ENCODE data around the gene TOP1.
"Not testable (repeated sequence)": the region's sequence is repeated elsewhere in the genome, so short reads cannot be mapped to it uniquely, and the experiment has no call there.

The TOP1 gene

DNA sequence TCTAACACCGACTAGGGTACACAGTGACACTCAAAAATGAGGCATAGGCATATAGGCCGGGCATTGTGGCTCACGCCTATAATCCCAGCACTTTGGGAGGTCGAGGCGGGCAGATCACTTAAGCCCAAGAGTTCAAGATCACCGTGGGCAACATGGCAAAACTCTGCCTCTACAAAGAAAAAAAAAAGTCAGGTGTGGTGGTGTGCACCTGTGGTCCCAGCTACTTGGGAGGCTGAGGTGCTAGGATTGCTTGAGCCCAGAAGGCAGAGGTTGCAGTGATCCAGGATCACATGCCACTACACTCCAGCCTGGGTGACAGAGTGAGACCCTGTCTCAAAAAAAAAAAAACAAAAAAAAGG lies 24.7 kb upstream of the TOP1 start:
- not testable (repeated sequence) for DNase-seq (ENCODE audit: low read depth in 2 of 2)

DNA sequence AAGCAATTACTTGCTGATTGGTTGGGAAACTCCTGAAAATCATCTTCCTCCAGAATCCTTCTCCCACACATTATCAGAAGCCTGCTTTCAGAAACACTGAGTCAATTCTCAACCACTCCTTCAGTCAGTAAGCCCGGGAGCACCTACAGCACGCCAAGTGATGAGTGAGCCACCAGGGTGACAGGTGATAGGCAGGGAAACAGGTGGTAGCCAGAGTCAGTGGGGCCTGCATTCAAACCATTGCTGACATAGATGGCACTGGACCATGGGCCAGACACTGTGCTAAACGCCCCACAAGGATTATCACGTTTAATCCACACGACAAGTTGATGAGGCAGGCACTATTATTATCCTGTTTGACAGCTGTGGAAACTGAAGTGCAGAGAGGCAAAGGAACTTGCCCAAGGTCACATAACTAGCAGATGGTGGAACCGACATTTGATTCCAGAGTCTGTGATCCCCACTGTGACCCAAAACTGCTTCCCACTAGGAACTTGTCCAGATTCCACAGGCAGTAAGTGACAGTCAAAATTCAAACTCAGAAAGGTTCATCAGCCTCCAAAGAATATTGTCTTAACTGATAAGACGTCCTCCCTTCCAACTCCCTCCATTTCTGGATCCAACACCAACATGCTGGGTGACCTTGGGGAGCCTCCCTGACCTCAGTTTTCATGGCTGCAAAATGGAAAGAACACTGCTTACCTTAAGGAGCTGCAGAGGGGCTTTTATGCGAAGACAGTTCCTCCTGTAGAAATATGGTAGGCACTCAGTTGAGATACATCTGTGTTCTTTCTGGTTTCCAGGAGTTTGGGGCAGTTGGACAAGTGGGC lies 23.9 kb upstream of the TOP1 start:
- no peak for DNase-seq (ENCODE audit: low read depth in 2 of 2)

DNA sequence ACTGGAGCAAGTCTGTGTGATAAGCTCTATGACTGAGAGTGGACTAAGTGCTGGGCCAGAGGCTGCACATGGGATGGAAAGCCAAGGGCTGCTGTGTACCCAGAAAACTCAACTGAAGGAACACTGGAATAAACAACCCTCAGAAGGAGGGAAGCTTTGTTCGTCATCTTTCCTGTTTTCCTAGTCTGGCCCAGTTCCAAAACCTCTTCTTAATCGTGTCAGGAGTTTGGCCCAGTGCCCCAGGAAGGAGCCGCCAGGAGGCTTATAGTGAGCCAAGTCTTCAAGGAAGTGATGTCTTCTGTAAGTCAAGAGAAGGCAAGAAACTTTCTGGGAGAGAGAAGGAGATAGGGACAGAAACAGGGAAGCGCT lies 23.3 kb upstream of the TOP1 start:
- DNase-seq (ENCODE audit: low read depth in 2 of 2) = no peak

DNA sequence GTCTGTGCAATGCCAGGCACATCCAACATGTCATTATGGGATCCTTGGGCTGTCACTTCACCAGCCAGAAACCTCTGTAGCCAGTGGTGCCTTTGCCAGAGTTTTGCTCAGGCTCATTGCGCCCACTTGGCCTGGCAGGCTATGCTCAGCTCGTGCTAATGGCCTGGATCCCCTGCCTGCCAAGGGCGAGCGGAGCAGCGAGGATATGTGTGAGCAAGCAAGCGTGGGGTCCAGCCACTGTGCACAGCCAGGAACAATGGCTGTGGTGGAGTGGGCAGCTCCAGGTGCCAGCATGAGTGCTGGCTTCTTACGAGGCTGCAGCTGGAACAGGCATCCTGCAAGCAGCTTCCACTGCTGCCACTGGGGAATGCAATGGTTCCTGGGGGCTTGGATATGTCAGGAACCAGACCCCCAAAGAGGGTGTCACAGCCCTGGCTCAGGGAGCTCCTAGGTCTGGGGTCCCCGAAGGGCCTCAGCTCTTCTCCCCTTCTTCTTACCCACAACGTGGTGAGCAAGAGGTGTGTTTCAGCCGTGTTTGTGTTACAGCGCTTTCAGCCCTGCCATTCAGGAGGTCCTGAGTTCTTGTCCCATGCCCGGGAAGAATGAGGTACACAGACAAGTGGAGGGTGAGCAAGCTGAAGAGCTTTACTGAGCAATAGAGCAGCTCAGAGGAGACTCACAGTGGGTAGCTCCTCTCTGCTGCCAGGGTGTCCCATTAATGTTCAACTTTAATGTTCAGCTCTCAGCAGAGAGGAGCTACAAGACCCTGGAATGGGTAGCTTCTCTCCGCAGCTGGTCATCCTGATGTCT lies 22.3 kb upstream of the TOP1 start:
- no peak for DNase-seq (ENCODE audit: low read depth in 2 of 2)

DNA sequence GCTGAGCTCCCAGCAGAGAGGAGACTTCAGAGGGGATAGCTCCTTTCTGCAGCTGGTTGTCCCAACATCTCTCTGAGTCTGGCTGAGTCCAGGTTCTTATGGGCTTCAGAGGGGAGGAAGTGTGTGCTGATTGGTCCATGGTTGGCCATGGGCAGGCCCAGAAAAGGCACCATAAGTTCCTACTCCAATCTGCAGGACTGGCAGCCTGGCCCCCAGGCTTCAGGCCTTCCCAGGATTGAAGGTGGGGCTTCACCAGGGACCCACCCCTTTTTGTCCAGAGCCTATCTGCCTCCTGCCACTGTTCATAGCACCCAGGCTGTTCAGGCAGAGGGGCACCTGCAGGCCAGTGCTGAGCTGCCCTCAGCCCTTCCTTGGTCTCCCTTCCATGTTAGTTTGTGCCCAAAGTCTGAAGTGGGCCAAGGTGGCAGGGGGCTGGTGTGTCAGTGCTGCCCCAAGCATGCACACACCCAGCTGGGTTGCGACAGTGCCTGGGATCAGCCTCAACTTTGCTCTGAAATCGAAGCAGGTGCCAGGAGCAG lies 21.6 kb upstream of the TOP1 start:
- DNase-seq (ENCODE audit: low read depth in 2 of 2) = no peak

DNA sequence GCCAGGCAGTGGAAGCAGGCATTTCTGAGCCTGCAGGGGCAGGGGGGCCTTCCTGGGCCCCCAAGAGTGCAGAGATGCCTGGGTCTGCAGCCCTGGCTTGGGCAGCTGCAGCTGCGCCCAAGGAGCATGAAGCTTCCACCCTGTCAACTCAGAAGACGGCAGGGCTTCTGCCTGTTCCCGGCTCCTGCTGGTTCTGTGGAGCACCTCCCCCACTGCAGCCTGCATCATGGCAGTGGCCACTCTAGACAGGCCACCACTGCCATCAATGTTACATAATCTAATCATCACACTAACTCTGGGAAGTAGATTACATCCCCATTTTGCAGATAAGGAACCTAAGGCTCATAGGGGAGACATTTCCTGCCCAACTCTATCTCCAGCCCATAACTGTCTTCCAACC lies 21.1 kb upstream of the TOP1 start:
- DNase-seq (ENCODE audit: low read depth in 2 of 2) = no peak

DNA sequence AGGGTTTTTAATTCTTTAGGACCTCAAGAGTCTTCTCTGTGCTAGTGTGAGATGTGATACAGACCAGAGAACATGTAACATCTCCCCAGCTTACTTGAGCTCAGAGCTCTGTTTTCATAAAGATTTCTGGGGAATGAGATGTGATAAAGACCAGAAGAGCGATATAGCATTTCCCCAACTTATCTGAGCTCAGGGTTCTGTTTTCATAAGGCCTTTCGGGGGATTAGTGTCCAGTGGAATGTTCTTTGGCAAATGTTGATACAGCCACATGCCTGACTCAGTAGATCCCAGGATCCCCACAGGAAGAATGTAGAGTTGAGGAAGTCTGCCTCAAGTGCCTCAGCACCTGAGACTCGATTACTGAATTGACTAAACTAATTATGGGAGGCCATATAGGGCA lies 18.7 kb upstream of the TOP1 start:
- DNase-seq (ENCODE audit: low read depth in 2 of 2) = no peak

DNA sequence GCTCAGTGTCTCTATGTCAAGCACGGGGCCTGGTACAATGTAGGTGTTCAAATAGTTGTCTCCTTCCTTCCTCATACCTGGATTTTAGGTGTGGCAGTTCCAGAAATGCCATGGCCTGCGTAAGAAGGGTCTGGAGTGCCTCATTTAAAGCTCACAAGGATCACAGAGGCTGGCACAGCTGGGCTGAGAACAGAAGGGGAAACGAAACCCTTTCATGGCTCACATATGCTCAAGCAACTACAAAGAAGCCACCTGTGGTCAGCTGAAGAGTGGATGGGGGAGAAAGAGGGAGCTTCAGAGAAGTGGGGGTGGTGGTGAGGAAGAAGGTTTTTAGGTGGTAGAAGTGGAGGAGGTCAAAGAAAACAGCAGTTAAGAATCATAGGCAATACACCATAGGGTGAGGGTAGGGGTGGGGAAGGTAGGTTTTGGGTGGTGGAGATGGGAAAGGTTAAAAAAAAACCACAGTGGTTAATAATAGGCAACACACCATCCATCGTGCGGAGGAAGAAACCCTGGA lies 17.0 kb upstream of the TOP1 start:
- no peak for DNase-seq (ENCODE audit: low read depth in 2 of 2)

DNA sequence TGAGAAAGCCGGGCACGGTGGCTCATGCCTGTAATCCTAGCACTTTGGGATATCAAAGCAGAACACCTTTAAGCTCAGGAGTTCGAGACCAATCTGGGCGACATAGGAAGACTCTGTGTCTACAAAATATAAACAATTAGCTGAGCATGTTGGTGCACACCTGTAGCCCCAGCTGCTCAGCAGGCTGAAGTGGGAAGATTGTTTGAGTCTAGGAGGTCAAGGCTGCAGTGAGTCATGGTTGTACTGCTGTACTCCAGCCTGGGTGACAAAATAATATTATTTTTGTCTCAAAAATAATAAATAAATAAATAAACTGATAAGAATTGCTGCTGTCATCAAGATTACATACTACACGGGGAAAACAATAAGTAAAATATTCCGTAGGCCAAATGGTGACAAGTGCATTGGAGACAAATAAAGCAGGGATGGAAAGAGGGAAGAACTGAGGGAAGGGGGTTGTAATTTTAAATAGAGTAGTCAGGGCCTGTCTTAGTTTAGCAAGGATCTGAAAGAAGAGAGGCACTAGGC lies 14.0 kb upstream of the TOP1 start:
- DNase-seq (ENCODE audit: low read depth in 2 of 2) = no peak

DNA sequence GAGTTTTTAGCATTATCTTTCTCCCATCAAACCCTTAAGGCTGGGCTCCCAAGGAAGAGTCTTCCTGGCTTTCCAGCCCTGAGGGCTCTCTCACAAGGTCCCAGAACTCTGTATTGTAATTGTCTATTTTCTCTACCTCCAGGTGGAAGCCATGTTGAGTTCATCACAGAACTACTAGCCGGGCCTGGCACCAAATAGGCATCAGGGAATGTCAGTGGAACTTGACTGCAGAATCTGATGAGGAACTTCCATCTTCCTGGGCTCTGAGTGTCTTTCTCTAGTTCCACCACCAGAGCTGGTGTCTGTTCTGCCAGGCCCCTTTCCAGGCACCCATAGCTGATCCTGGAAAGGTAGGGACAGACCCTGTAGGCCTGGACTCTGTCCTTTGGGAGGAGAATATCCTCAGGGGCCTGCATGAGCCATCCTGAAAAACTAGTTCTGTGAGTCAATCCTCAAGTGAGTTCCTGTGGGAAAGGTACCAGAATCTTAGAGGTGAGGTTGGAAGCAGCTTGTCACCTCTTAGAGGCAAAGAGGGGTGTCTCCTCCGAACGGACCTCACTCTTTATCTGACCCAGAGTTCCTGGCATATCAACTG lies 11.1 kb upstream of the TOP1 start:
- no peak for DNase-seq (ENCODE audit: low read depth in 2 of 2)

DNA sequence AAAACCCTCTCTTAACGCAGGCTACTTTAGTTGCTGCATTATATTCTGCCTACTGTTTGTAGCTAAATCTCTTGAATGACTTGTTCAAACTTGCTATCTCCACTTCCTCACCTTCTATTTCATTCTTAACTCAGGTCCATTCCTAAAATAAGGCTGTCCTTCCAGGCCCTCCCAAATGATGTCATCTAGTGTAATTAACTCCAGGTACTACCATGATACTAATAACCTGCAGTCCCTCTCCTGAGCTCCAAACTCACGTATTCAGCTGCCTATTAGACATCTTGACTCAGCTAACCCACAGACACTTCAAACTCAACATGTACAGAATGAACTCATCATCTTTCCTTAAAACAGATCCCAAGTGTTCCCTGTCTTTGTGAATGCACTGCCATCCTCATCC lies 10.5 kb upstream of the TOP1 start:
- no peak for DNase-seq (ENCODE audit: low read depth in 2 of 2)

DNA sequence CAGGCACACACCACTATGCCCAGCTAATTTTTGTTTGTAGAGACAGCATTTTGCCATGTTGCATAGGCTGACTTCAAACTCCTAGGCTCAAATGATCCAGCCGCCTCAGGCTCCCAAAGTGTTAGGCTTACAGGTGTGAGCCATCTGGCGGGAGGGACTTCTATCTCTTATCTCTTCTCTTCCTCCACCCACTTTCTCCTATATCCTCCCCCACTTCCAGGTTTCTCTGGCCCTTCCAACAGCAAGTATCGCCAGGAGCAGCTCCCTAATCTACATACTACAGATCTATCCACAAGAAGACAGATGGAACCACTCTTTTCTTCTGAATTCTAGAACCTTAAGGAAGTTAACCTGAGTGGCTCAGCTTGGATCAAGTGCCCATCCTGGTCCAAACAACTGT lies 5.1 kb upstream of the TOP1 start:
- DNase-seq (ENCODE audit: low read depth in 2 of 2) = no peak

DNA sequence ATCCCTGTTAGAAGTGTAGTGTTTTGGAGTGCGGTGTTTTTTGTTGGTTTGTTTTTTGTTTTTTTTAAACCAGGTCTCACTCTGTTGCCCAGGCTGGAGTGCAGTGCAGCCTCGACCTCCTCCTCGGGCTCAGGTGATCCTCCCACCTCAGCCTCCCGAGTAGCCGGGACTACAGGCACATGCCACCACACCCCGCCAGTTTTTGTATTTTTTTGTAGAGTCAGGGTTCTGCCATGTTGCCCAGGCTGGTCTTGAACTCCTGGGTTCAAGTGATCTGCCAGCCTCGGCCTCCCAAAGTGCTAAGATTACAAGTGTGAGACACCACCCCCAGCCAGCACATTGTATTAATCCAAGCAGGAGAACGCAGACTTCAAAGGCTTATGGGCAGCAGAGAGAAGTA lies 1.3 kb upstream of the TOP1 start:
- DNase-seq (ENCODE audit: low read depth in 2 of 2) = no peak

DNA sequence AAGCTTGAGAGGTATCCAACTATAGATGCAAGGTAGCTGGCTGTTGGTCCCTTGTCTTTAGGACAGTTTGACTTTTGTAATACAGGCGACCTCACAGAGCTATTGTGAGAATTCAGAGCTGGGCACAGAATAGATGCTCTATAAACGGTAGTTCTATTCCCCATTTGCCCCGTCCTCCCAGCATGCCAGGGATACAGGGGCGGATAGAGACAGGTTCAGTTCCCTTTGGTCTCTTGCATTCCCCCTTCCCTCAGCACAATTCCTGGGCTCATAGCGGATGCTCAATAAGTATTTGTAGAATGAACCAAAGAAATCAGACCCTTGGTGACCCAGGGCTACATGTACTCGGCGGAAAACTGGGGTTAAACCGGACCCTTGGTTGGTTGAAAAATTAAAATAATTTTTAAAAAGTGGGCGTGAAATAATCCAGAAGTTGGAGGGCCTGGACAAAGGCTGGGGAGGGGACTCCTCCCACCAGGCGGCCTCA lies 707 bp upstream of the TOP1 start:
- DNase-seq (ENCODE audit: low read depth in 2 of 2) = no peak

DNA sequence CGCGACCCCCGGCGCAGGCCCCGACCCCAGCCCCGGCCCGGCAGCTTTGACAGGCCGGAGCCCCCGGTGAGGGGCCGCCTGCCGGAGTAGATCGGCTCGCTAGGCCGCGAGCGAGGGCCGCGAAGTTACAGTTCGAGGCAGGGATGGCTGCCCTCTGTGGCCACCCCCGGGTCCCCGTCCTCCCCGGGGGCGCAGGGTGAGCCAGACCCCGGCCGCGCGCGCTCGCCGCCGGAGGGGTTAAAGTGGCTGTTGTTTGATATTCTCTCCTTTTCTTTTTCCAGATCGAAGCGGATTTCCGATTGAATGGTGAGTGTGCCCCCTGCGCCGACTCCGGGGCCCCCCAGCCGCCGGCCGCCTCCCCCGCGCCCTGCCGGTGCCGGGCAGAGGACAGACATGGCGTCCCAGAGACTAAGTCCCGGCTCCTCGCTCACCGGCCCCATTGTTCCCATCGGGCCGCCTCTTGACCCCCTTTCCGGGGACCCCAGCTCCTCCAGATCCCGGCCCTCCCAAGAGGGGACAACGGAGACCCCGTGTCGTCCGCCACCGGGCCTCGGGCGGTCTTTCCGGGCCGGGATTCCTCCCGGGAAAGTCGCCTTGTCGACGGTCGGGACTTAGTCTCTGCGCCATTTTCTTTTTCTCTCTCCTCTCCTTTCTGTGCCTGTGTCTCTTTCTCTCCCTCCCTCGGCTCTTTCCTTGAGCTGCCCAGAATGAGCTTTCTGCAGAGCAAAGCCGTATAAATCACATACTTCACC lies 704 bp downstream of the TOP1 start:
- peak in 1 of 2 donors; percentile 20 for DNase-seq (ENCODE audit: low read depth in 2 of 2)

DNA sequence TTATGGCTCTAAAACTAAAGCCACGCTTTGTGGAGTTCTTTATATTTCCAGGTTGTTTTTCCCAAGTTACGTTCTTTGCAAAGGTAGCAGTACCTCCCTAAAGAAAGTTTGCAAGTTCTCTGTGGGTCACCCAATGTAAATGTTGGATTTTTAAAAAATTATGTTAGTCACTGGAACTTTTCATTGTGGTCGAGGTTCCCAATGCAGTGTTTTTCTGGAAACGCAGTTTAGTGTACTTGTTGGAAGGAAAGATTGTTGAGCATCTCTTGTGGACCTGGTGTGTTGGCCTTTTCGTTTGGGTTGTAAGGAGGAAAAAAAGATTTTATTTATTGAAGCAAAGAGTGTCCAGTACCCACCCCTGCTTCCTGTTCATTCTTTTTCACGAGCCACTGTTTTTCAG lies 1.4 kb downstream of the TOP1 start:
- no peak for DNase-seq (ENCODE audit: low read depth in 2 of 2)

DNA sequence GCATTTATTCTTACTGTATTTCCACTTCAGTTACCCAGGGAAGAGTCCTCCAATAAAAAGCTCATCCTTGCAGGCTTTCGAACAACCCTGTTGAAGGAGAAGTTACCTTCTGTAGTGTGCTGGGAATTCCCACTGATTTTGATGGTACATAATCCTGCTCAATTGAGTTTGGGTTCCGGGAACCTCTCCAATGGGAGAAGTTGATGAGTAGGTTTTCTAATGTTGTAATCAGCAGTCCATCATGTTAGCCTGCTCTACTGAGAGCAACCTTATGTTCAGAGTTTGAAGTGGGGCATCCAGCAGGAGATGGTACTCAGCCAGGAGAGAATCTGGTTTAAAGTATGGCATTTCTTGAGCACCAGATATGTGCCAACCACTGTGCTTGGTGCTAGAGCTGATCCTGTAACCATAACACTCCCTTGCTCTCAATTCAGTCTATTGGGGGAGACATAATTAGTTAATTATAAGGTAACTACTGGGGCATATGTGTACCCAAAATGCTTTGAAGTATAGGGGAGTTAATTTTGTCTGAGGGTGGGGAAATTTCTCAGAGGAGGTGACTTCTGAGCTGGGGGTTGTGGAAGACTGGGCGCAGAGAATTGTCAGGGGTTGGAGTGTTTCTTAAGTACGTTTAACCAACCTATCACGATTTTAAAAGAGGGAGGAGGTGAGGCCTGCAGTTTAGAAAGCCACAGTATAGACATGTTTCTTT lies 2.1 kb downstream of the TOP1 start:
- DNase-seq (ENCODE audit: low read depth in 2 of 2) = no peak

DNA sequence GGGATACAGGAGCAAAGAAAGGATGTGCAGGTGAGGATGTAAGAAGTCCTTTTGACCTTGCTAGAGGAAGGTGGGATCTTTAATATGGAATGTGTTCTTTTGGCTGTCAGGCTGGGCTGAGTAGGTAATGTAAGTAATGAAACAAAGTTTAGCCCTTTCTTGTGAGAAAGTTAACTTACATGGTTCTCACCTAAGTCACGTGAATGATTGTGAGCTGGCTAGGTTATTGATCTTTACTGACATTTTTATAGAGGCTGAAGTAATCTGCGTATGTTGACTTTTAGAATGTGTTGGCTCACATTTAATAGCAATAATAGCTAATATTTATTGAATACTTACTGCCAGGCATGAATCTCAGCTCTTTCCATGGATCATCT lies 2.6 kb downstream of the TOP1 start:
- DNase-seq (ENCODE audit: low read depth in 2 of 2) = no peak

DNA sequence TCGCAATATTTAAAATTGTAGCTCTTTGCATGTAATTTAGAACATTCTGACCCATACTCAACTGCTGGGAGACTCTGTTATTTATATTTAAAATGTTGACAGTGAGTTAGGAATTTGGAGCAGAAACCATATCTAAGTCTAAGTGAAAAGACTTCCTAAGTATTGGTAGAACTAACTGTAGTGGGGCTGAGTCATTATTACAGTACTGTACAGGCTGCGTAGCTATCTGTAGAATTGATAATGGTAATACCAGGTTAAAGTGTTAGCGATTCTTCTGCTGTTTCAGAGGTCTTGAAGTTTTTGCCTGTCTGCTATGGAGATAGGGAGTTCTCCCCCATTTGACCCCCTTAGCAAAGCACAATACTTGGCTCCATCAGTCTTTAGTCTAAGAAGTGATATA lies 3.6 kb downstream of the TOP1 start:
- DNase-seq (ENCODE audit: low read depth in 2 of 2) = no peak

DNA sequence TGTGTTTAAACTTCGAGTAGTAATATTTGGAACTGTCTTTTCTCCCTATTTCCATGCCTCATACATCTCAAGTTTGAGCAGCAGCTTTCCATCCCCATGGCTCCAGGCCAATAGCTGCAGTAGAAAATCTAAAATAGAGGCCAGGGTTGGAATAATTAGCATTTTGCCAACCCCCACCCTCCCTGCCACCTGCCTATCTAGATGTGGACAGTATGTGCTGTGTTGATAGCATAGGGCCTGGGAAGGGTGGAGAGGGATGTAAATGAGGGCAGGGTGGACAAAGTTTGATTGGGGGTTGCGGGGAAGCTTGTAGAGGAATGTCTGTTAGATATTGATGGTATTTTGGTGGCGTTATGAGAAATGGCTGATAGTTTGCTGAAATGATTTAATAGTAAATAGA lies 5.6 kb downstream of the TOP1 start:
- no peak for DNase-seq (ENCODE audit: low read depth in 2 of 2)

DNA sequence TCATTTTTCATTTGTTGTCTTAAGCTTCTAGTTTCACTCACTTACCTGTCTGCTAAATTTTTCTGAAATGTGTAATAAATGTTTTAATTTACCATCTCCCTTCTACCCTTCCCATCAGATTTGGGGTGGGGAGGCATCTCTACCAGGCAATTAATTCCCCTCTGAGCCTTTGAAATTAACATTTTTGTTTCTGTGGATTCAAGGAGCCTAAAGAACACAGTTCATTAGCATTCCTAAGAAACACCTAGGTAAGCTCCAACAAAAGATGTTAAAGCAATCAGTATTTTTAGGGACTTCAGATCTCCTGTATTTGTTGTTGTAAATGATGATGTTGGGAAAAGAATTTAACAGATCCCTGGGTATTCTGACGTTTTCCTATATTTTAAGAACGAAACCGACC lies 6.6 kb downstream of the TOP1 start:
- no peak for DNase-seq (ENCODE audit: low read depth in 2 of 2)
